ENCODE data around the gene SLC35F3. TPM values are rescaled to one million over a fixed set of nuclear protein-coding genes. Genes with fewer than 3 reads are reported as not detected.

The SLC35F3 gene
- total RNA-seq, 4 donors from 2014 or later, result 1.7 TPM; not detected in 3

DNA sequence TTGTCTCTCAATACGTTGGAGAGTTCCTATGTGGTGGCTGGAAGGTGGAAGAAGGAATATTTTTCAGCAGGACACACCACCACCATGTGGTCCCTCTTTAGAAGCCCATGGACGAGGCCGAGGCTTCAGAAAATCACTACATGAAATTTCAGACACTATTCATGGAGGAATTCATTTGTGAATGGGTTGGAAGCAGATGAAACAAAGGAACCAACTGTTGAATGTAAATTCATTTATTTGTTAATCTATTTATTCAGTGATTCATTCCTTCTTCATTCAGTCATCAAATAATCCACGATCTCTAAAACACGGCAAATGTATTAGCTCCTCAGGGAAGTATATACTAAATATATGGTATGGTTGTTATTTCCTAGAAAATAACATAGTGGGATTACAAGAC is 12.2 kb downstream of the SLC35F3 start:
- Histone ChIP-seq H3K9me3 (no peaks in the 10 kb centered on the region), H3K4me3 (no peak overlapping the region), H3K27me3 (no peaks in the 10 kb centered on the region), H3K4me1 (no peaks in the 10 kb centered on the region), H3K36me3 (no peaks in the 10 kb centered on the region), H3K27ac (no peak overlapping the region)
- TF ChIP-seq POLR2A (IDR thresholded peaks at IDR 0.05), result no peak
- TF ChIP-seq, protein P1, sequence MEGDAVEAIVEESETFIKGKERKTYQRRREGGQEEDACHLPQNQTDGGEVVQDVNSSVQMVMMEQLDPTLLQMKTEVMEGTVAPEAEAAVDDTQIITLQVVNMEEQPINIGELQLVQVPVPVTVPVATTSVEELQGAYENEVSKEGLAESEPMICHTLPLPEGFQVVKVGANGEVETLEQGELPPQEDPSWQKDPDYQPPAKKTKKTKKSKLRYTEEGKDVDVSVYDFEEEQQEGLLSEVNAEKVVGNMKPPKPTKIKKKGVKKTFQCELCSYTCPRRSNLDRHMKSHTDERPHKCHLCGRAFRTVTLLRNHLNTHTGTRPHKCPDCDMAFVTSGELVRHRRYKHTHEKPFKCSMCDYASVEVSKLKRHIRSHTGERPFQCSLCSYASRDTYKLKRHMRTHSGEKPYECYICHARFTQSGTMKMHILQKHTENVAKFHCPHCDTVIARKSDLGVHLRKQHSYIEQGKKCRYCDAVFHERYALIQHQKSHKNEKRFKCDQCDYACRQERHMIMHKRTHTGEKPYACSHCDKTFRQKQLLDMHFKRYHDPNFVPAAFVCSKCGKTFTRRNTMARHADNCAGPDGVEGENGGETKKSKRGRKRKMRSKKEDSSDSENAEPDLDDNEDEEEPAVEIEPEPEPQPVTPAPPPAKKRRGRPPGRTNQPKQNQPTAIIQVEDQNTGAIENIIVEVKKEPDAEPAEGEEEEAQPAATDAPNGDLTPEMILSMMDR (IDR thresholded peaks at IDR 0.05), result no peak
- no peak for DNase-seq

DNA sequence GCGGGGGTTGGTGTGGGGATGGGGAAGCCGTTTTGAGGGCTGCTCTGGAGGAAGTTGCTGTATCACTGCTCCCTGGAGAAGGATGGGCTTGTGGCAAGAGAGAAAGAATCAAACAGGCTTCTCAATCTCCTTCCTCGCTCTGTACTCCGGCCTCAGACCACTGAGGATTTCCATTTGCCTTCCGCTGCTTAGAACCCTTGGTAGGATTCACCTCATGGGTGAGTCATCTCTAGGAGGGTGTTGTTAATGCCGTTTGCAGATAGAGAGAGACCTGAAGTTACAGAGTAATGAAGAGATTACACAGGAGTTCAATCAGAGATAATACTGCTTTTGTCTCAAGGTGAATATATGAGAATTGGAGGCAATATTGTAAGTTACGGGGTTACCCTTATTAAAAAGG is 15.3 kb downstream of the SLC35F3 start:
- Histone ChIP-seq H3K4me3 (no peak overlapping the region), H3K4me1 (no peaks in the 10 kb centered on the region), H3K27me3 (no peaks in the 10 kb centered on the region), H3K27ac (no peak overlapping the region), H3K36me3 (no peaks in the 10 kb centered on the region), H3K9me3 (no peaks in the 10 kb centered on the region)
- TF ChIP-seq, protein P1 (IDR thresholded peaks at IDR 0.05), result no peak
- no peak for TF ChIP-seq POLR2A (IDR thresholded peaks at IDR 0.05)
- DNase-seq, result no peak

DNA sequence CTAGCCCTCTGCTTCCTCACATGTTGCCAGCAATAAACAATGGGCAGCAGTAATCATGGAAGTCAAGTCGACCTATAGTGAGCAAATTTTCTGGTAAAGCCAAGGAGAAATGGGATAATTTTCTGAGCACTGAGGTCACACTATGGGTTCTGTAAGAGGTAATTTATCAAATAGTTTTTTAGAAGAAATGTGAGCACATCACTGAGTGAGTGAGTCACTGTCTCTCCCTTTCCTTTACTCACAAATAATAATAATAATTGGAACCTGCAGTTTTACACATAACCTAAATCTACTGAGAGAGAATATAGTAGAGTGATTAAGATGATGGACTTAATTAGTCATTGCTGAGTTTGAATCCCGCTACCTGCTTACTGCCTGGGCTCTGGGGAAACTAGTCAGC is 23.6 kb downstream of the SLC35F3 start:
- H3K4me1 ChIP-seq, result no peaks in the 10 kb centered on the region
- no peaks in the 10 kb centered on the region for H3K9me3 ChIP-seq
- no peak overlapping the region for H3K4me3 ChIP-seq
- TF ChIP-seq, protein P1 (IDR thresholded peaks at IDR 0.05), result no peak
- TF ChIP-seq POLR2A (IDR thresholded peaks at IDR 0.05), result no peak
- no peaks in the 10 kb centered on the region for H3K36me3 ChIP-seq
- H3K27me3 ChIP-seq, result no peaks in the 10 kb centered on the region
- no peak for DNase-seq
- no peak overlapping the region for H3K27ac ChIP-seq

DNA sequence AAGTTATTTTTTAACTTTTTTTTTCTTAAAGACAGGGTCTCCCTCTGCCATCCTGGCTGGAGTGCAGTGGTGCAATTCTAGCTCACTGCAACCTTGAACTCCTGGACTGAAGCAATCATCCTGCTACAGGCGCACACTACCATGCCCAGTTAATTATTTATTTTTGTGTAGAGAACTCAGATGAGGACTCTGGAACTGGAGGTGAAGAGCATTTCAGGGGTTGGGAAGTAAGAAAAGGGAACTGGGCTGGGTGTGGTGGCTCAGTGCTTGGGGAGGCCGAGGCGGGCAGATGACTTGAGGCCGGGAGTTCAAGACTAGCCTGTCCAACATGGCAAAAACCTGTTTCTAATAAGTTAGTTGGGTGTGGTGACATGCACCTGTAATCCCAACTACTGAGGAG is 28.9 kb downstream of the SLC35F3 start:
- no peak overlapping the region for H3K4me3 ChIP-seq
- no peaks in the 10 kb centered on the region for H3K9me3 ChIP-seq
- no peaks in the 10 kb centered on the region for H3K27me3 ChIP-seq
- no peak overlapping the region for H3K27ac ChIP-seq
- no peak for TF ChIP-seq POLR2A (IDR thresholded peaks at IDR 0.05)
- TF ChIP-seq, protein P1 (IDR thresholded peaks at IDR 0.05), result no peak
- no peaks in the 10 kb centered on the region for H3K4me1 ChIP-seq
- H3K36me3 ChIP-seq, result no peaks in the 10 kb centered on the region
- DNase-seq, result no peak

DNA sequence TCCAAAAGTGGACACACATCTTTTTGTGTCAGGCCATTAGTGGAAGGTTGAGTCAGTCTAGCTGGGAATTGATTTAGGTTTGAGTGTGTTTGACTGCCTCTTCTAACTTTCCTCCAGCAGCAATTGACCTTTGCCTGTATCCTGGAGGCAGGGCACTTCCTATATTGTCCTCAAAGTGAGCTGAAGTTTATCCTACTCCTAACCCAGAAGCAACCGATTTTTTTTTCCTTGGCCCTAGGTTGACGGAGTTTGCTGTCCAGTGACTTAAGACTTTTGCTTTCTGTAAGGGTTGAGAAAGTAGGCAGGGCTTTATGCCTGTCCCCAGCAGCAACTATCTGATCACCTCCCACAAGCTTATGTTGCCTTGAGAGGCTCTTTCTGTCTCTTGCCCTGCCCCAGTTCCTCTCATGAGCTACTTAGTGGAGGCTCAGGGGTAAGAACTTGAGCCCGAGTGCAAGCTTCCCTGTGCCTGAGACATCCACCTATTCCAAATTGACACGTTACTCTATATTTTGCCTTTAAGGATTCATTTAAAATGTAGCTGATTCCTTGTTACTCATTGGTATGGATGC is 30.9 kb downstream of the SLC35F3 start:
- DNase-seq, result no peak
- H3K4me3 ChIP-seq, result no peak overlapping the region
- TF ChIP-seq POLR2A (IDR thresholded peaks at IDR 0.05), result no peak
- TF ChIP-seq, protein P1 (IDR thresholded peaks at IDR 0.05), result no peak

DNA sequence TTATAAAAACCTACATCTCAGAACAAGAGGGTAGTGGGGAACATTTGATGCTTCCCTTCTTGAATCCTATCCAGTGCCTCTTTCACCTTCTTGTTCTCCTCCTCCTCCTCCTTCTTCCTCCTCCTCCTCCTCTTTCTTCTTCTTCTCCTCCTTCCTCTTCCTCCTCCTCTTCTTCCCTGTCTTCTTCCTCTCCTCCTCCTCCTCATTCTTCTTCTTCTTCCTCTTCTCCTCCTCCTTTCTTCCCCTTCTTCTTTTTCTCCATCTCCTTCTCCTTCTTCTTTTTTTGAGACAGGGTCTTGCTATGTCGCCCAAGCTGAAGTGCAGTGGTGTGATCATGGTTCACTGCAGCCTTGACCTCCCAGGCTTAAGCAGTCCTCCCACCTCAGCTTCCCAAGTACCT is 31.9 kb downstream of the SLC35F3 start:
- Histone ChIP-seq H3K4me1 (no peaks in the 10 kb centered on the region), H3K36me3 (no peaks in the 10 kb centered on the region), H3K9me3 (no peaks in the 10 kb centered on the region), H3K27ac (no peak overlapping the region), H3K27me3 (no peaks in the 10 kb centered on the region), H3K4me3 (no peak overlapping the region)
- TF ChIP-seq POLR2A (IDR thresholded peaks at IDR 0.05), result no peak
- TF ChIP-seq, protein P1 (IDR thresholded peaks at IDR 0.05), result no peak
- no peak for DNase-seq

More for the DNA sequence above, 30.9 kb downstream of the SLC35F3 start:
- no peak overlapping the region for H3K27ac ChIP-seq
- H3K36me3 ChIP-seq, result no peaks in the 10 kb centered on the region
- no peaks in the 10 kb centered on the region for H3K27me3 ChIP-seq
- H3K4me1 ChIP-seq, result no peaks in the 10 kb centered on the region
- no peaks in the 10 kb centered on the region for H3K9me3 ChIP-seq

Measured in Peyer's patch (tissue), 4 donors.